Stimulated activated CD4-positive, alpha-beta T cell treated with anti-CD3 and anti-CD28 coated beads, Interleukin-12 subunit alpha, Interleukin-12 subunit beta, amount 100 ng/mL, for 24 hours (primary cell): ENCODE results near the gene SNCB.

ENCODE experiments used
- DNase-seq, 2 experiments: peaks; one replicate each; pipeline ENCODE4 v3.0.0-alpha.2; 2020; ENCODE audit warnings: low read depth in 2 of 2

The SNCB gene

DNA sequence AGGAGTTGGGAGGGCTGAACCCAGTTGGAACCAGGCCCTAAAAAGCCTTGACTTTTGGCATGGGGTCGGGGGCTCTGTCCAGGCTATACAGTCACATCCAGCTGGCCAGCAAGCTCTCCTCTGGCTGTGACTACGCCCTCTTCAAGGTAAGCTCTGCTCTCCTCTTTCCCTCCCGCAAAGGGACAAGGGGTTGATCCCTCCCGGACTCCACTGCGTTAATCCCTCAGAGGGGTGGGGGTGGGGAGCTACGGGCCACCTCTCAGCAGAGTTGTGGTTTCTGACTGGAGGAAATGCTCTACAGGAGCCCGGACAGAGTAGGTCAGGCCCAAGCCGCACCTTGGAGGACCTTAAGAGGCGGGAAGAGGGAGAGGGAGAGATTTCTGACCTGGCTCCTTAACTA lies 14.0 kb upstream of the SNCB start:
- no peak for DNase-seq

- no peak for DNase-seq
Measured at GRCh38 chr5:176643491-176644219, 13.3 kb upstream of the SNCB start.

DNA sequence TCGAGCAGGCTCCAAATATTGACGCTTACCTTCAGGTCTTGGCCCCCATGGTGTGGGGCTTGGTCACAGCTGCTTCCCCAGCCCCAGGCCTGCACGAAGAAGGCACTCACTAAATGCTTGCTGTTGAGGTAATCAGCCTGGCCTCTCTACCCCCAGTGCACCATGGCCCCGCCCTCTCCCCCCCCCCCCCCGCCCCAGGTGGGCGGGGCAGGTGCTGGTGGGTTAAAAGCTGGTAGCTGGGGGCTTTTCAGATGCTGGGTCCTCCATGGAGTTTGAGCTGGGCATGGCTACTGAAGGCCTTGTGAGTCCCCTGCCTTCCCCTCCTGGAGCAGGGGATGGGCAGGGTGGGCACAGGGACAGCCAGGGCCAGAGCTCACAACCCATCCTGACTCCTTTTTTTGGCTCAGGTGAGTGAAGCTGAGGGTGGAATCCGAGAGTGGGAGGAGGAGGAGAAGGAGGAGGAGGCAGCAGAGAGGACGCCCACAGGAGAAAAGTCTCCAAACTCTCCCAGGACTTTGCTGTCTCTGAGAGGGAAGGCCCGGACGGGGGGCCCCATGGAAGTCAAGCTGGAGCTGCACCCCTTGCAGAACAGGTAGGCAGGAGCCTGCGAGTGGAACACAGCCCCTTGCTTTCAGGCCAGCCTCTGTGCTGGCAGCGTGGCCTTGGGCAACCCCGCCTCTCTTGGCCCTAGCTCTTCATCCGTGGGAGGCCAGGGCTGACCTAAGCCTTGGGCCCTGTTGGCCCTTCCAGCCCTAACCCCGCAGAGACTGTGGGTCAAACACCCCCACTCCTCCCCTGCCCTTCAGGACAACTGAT lies 12.5 kb upstream of the SNCB start:
- DNase-seq = no peak

GRCh38 chr5:176640616-176641015 lies 10.3 kb upstream of the SNCB start:
- DNase-seq = no peak

DNA sequence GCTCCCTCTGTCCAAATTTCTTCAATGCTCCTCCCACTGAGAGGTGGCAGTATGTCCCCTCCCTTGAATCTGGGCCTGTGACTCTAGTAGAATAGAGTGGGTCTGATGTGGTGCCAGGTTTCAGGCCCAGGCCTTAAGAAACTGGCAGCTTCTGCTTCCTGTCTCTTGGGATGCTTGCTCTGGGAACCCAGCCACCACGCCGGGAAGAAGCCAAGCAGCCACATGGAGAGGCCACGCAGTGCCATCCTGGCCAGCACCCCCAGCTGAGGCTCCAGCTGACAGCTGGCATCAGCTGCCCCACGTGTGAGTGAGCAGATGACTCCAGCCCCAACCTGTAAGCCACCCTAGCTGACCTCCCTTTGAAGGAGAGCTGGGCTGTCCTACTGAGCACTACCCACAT lies 9.6 kb upstream of the SNCB start:
- DNase-seq = no peak

- no peak for DNase-seq
Measured at GRCh38 chr5:176639208-176639607, 8.9 kb upstream of the SNCB start.

DNA sequence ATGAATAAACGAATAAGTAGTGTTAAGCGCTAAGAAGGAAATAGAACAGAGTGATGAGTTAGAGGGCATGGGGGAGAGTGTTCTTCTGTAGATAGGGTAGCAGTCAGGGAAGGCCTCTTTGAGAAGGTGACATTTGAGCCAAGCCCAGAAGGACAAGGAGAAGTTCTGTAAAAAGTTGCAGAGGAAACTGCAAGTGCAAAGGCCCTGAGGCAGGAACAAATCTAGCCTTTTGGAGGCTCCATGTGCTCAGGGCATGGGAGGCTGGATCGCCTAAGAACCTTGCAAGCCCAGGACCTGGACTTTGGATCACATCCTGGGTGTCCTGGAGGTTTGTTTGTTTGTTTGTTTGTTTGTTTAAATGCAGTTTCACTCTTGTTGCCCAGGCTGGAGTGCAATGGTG lies 8.1 kb upstream of the SNCB start:
- no peak for DNase-seq

GRCh38 chr5:176637556-176637955 lies 7.2 kb upstream of the SNCB start:
- no peak for DNase-seq

- no peak for DNase-seq
Measured at GRCh38 chr5:176636426-176636825, 6.1 kb upstream of the SNCB start.

- no peak for DNase-seq
Measured at GRCh38 chr5:176633598-176633997, 3.3 kb upstream of the SNCB start.

GRCh38 chr5:176632745-176633144 lies 2.4 kb upstream of the SNCB start:
- DNase-seq = no peak

DNA sequence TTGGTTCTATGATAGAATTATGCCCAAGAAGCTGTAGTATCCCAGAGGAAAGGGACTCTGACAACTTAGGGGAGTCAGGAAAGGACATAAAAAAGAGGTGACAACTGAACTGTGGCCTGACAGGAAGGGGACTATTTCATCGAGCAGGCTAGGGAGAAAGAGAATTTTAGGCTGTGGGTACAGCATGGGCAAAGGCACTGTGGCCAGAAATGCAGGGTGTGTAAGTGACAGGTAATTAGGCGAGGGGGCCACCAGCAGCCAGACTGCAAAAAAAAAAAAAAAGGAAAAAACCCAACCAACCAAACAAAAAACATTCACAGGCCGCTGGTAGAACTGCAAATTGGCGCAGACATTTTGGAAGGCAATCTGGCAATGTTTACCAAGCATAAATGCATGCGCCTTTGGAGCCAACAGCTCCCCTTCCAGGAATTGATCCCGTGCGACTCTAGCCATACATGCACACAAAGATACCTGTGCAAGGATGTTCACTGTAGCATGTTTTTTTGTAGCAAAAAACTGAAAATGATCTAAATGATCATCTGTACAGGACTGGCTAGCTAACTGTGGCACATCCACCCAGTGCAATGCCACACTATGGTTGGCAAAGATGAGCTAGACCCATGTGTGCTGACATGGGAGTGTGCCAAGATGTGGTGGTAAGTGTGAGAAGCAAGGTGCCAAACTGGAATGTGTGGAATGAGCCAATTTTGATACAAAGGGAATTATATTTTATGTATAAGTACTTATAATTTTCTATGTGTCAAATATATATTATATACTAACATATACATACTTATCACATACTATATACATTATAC lies 1.3 kb upstream of the SNCB start:
- no peak for DNase-seq

GRCh38 chr5:176630681-176631222 lies 418 bp upstream of the SNCB start:
- DNase-seq = no peak

DNA sequence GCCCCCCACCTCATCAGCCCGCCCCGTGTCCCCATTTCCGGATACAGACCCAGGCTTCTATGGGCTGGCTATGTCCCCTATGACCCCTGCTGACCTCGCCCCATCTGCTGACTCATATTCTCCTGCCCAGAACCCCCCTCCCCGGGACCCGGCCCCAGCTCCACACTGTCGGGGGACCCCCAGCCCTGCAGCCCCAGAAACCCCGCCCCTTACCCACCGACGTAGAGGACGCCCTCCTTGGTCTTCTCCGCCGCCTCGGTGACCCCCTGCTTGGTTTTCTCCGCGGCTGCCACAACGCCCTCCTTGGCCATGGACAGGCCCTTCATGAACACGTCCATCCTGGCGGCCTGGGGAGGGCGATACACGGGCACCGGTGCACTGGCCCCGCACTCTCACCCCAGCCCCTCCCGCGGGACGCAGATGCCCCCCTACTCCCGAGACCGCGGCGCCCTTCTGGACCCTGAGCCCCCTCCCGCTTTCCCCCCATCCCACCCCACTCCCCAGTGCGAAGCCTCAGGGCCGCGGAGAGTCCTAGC lies 949 bp downstream of the SNCB start:
- no peak for DNase-seq

- no peak for DNase-seq
Measured at GRCh38 chr5:176628406-176629228, 1.7 kb downstream of the SNCB start.

GRCh38 chr5:176627582-176627981 lies 2.8 kb downstream of the SNCB start:
- no peak for DNase-seq

DNA sequence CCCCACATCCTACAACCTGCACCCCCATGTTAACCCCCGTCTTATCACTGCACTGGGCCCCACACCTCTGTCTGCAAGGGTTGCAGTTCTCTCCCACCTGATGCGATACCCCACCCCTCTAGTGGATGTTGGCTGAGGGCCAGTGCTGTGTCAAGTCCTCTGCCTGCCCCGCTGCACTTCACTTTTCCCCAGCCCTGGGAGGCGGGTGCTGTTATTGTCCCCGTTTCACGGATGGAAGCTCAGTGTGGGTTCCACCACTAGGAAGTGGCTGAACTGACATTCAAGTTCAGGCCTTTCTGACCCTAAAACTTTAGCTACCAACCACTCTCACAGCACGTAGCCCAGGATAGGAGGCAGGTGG lies 3.5 kb downstream of the SNCB start:
- no peak for DNase-seq

DNA sequence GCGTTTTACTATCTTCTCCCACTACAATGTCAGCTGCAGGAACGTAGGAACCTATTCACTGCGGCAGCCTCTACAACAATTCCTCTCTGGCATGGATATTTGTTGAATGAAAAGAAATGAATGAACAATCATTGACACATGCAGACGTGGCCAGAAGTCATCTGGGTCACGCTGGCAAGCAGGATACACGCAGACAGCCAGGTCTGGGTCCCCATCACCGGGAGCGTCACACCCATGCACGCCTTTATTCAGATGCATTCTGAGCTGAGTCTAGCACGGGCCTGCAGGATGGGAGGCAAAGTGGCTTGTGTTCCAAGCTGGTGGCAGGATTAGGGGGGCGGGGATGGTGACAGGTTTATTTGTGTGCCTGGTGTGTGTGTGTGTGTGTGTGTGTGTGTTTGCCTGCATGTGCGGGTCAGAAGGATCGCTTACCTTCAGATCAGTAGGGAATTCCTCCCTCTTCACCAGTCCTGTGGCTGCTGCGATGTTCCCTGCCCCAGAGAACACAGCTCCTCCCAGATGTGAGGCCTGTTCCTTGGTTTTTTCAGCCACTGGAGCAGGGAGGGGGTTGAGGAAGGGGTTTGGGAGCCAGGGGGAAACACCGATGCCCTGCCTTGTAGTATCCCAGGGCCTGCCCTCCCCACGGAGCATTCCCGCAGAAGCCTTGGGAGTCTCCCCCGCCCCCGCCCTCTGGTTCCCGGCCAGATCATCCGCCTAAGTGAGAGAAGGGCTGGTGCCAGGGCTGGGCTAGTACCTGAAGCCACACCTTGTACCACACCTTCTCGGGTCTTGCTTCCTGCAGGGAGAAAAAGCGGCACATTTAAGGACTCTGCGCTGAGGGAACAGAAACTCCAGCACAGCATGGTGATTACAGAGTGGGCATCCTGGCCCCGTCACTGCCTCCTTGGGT lies 4.1 kb downstream of the SNCB start:
- no peak for DNase-seq

- no peak for DNase-seq
Measured at GRCh38 chr5:176625512-176625911, 4.8 kb downstream of the SNCB start.

DNA sequence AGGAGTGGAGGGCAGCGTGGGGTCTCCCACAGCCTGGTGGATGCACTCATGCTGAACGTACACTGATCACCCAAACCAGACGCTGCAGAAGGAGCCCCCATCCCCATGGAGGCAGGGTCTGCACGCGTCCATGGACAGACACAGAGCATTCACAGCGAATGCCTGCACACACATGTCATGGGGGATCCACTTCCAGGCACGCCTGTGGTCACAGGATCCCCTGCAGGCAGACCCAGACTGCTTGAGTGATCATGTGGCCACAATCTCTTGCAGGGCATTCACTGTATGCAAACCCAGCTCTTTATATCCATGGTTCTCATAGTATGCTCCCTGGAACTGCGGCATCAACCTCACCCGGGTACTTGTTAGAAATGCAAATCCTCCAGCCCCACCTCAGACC lies 5.4 kb downstream of the SNCB start:
- no peak for DNase-seq
